NCI-H69 (cell line): Measurements from ENCODE around the gene CAPZB.
"Not testable (repeated sequence)": the region's sequence is repeated elsewhere in the genome, so short reads cannot be mapped to it uniquely, and the experiment has no call there.

ENCODE experiments used
- DNase-seq: peaks from one replicate; lab custom pipeline; 2025; lab: John Stamatoyannopoulos, UW

Gene CAPZB

GRCh38 chr1:19310720-19311502 lies 174.4 kb downstream of the CAPZB start:
- DNase-seq: peak; percentile 21

DNA sequence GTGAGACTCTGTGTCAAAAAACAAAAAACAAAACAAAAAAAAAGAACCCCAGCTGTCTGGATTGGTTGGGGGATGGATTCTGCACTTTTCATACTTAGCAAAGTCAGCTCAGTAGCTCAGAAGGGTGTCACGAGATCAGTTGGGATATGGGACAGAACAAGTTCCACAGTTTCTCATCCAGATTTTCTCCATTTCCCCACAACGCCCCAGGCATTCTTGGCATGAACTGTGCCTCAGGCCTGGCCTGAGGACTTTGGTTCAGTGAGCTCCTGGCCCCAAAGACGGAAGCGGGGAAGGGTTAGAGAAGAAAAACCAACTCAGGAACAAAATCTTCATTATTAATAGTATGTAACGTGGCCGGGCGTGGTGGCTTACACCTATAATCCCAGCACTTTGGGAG lies 175.3 kb downstream of the CAPZB start:
- no peak for DNase-seq

- no peak for DNase-seq
These were observed 176.1 kb downstream of the CAPZB start for GRCh38 chr1:19309123-19309813.

DNA sequence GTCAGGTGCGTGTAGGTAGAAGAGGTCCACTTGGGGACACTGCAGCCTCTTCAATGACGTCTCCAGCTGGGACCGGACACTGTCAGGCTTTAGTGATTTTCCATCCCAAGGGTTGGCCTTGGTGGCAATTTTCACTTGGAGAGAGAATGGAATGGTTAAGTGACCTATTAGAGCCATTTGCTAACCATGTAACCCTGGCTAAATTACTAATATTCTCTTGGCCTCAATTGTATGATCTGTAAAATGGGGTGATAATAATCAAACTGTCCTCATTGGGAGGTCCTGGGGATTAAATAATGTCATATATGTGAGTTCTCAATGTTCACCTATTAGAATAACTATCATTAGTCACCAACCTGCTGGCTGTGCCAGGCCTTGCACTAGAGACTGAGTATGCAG lies 176.8 kb downstream of the CAPZB start:
- no peak for DNase-seq

DNA sequence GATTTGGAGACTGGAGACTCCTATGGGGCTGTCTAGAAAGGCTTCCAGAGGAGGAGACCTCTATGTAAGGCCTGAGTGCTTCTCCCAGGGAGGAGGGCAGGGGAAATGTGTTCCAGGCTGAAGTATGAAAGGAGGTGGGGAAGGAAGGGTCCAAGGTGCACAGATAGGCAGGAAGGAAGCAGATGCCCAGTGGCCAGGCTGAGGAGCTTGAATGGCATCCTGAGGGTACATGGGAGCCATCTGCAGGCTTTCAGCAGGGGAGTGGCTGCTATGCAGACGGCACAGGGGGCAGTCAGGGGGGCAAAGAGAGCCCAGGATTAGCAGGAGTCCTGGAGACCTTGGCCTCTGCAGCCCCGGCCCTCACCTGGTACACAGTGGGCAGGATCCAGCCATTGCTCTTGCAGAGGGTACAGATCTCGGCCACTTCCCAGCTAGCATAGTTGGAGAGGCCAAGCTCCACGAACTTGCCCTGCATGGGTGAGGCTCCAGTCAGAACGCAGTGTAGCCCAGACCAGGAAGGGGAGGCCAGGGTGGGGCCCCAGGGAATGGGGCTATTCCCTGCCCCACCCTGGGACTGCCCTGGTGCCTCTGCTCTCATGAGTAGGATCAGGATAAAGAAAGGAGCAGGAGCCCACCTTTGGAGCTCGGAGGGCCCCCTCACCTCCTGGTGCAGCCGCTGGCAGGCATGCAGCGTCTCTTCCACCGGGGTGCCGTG lies 177.4 kb downstream of the CAPZB start:
- DNase-seq: no peak

DNA sequence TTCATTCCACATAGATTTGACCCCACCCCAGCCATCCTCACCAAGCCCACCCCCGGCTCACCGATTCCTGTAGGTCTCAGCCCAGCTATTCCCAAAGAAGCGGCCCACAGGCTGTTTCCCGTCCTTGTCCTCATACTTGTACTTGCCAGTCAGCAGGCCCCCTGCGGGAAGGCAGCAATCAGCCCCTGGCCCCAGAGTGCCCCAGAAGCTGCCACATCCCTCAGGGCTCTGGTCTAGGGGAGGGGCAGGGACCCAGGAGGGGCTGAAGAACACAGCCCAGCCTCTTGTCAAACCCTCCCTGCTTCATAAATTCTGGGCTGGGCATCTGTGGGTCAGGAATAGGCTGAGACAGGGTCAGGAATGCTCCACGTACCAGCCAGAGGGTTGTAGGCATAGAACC lies 178.4 kb downstream of the CAPZB start:
- DNase-seq: no peak

- no peak for DNase-seq
These were observed 179.5 kb downstream of the CAPZB start for GRCh38 chr1:19305880-19306279.

DNA sequence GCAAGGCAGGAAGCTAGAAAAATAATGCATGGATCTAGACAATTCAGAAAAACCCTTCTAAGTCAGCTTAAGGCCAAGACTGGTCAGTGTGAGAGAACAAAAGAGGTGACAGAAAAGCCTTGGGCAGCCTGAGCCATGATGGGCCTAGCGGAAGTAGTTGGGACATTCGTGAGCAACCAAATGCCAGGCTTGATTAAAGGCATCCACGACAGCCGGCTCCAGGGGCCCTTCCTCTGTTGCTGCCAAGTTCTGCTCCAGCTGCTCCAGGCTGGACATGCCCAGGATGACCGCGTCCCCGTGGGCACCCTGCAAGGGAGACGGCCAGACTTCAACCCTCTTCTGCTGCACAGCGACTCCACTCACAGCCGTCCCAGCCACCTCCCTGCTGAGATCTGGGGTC lies 181.3 kb downstream of the CAPZB start:
- DNase-seq: not testable (repeated sequence)

DNA sequence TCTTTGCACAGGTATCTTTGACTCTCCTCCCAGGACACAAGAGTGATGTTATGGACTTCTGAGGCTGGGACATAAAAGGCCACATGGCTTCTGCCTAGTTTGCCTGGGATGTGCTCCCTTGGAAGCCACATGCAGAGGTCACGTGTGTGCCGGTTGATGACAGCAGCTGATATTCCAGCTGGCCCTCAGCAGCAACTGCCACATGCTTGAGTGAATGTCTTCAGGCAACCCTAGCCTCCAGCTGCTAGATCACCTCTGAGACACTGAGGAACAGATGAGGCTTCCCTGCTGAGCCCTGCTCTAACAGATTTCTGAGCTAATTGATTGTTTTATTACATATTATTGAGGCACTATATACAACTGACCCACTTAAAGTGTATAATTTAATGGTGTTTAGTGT lies 185.1 kb downstream of the CAPZB start:
- peak; percentile 80 for DNase-seq

DNA sequence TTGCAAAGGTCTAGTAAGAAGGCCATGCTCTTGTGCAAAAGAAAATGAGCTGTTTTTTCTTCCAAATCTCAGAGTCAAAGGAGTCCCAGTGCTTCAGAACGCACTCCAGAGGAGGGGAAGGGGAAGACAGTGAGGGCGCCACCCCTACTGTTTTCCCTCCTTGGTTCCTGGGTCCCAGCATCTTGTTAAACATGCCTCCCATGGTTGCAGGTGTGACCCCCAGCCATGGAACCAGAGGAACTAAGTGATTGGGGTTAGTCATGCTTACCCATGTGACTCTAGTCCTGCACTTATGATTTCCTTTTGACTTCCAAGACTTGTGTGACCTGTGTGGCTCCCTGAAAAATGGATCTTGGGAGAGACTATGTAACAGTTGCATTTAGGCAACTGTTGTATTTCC lies 190.7 kb downstream of the CAPZB start:
- DNase-seq: no peak

GRCh38 chr1:19289244-19289643 lies 196.1 kb downstream of the CAPZB start:
- no peak for DNase-seq
